SK-N-SH (cell line): Measurements from ENCODE around the gene CCL27. TPM values are rescaled to one million over a fixed set of nuclear protein-coding genes. Genes with fewer than 3 reads are reported as not detected.

Experiments
- CTCF ChIA-PET: fragments of 300-600, 350-600 bp; formaldehyde crosslinking; extraction: SDS; loops from one replicate; lab custom pipeline; 2021; lab: Yijun Ruan, JAX
- POLR2A ChIA-PET: fragments of 350-600 bp; sonication (Branson Sonifier 250); formaldehyde crosslinking; extraction: SDS; loops from one replicate; lab custom pipeline; 2020; ENCODE audit warnings: antibody characterized with exemption, inconsistent platforms; lab: Yijun Ruan, JAX
- DNase-seq: peaks from one replicate; pipeline ENCODE4 v3.0.0; 2012
- H2AFZ ChIP-seq: fragments of 200-600 bp; sonication (generic); 2 replicates; pipeline ENCODE4 v1.8.1; 2016; ENCODE audit warnings: antibody characterized with exemption, mild to moderate bottlenecking, low read depth
- H3F3A ChIP-seq: fragments of 200-600 bp; sonication (generic); replicated peaks from 2 replicates; pipeline ENCODE3; 2016; ENCODE audit warnings: antibody characterized with exemption, mild to moderate bottlenecking; ENCODE audit not compliant: insufficient read depth
- H3K27ac ChIP-seq, 2 experiments: fragments of 200-500 bp in 1 of 2; fragments of 200-600 bp in 1 of 2; sonication (Bioruptor generic) in 1 of 2; sonication (generic), shearing (Covaris generic) in 1 of 2; 2 replicates each; pipeline versions ENCODE4 v1.5.1 to v1.6.1; 2014 to 2016; ENCODE audit warnings: low read depth in 2 of 2, inconsistent platforms in 1 of 2, low read length in 1 of 2, mild to moderate bottlenecking in 1 of 2, mixed read lengths in 1 of 2
- H3K27me3 ChIP-seq: fragments of 200-600 bp; sonication (generic), shearing (Covaris generic); 2 replicates; pipeline ENCODE4 v1.6.1; 2016; ENCODE audit warnings: mixed run types; ENCODE audit not compliant: insufficient read depth
- H3K36me3 ChIP-seq, 2 experiments: fragments of 200-500 bp in 1 of 2; fragments of 200-600 bp in 1 of 2; sonication (Bioruptor generic) in 1 of 2; sonication (generic) in 1 of 2; replicated peaks in 1 of 2; 2 replicates each; pipeline versions ENCODE3 to v1.5.1; 2014 to 2016; ENCODE audit warnings: low read length in 1 of 2, mild to moderate bottlenecking in 1 of 2; ENCODE audit not compliant: insufficient read depth in 2 of 2, control insufficient read depth in 1 of 2
- H3K4me1 ChIP-seq, 2 experiments: fragments of 200-500 bp in 1 of 2; fragments of 200-600 bp in 1 of 2; sonication (Bioruptor generic) in 1 of 2; sonication (generic), shearing (Covaris generic) in 1 of 2; 2 replicates each; pipeline versions ENCODE4 v1.5.1 to v1.6.1; 2014 to 2016; ENCODE audit warnings: low read depth in 1 of 2, low read length in 1 of 2, mixed run types in 1 of 2; ENCODE audit not compliant: insufficient read depth in 2 of 2, control insufficient read depth in 1 of 2
- H3K4me2 ChIP-seq: fragments of 200-600 bp; sonication (generic), shearing (Covaris generic); 2 replicates; pipeline ENCODE4 v1.6.1; 2017; ENCODE audit warnings: mixed run types
- H3K4me3 ChIP-seq, 2 experiments: fragments of 200-500 bp in 1 of 2; fragments of 200-600 bp in 1 of 2; sonication (Bioruptor generic) in 1 of 2; sonication (generic), shearing (Covaris generic) in 1 of 2; 2 replicates each; pipeline versions ENCODE4 v1.5.1 to v1.8.1; 2014 to 2016; ENCODE audit warnings: low read depth in 2 of 2, inconsistent platforms in 1 of 2, low read length in 1 of 2, mild to moderate bottlenecking in 1 of 2, mixed read lengths in 1 of 2, moderate library complexity in 1 of 2
- H3K79me2 ChIP-seq: fragments of 200-600 bp; sonication (generic); 2 replicates; pipeline ENCODE4 v1.8.1; 2017; ENCODE audit warnings: mild to moderate bottlenecking; ENCODE audit not compliant: insufficient read depth
- H3K9ac ChIP-seq: fragments of 200-600 bp; sonication (generic); 2 replicates; pipeline ENCODE4 v1.6.1; 2017; ENCODE audit warnings: mixed run types
- H3K9me2 ChIP-seq: fragments of 200-600 bp; sonication (generic); 2 replicates; pipeline ENCODE4 v1.6.1; 2017; ENCODE audit warnings: mixed run types
- H3K9me3 ChIP-seq: fragments of 200-600 bp; sonication (generic); 2 replicates; pipeline ENCODE4 v1.6.1; 2017; ENCODE audit warnings: mixed run types, mild to moderate bottlenecking, moderate library complexity
- H4K20me1 ChIP-seq: fragments of 200-600 bp; sonication (generic); 2 replicates; pipeline ENCODE4 v1.6.1; 2017; ENCODE audit warnings: mild to moderate bottlenecking, mixed run types; ENCODE audit not compliant: insufficient read depth
- CTCF ChIP-seq: fragments of 200-600 bp; sonication (generic); IDR thresholded peaks from 2 replicates; pipeline ENCODE4 v1.6.1; 2017; ENCODE audit warnings: antibody characterized with exemption, mild to moderate bottlenecking, moderate library complexity
- FOSL2 ChIP-seq: IDR thresholded peaks from 2 replicates; pipeline ENCODE4 v1.4.0; 2012; ENCODE audit warnings: low read depth, mild to moderate bottlenecking, moderate library complexity, borderline replicate concordance
- FOXM1 ChIP-seq: IDR thresholded peaks from 2 replicates; pipeline ENCODE4 v1.4.0; 2012; ENCODE audit warnings: low read depth, mild to moderate bottlenecking
- JUND ChIP-seq: IDR thresholded peaks from 2 replicates; pipeline ENCODE4 v1.4.0; 2012
- MXI1 ChIP-seq: IDR thresholded peaks from 2 replicates; pipeline ENCODE4 v1.6.1; 2012; ENCODE audit warnings: mild to moderate bottlenecking, low read depth, low read length, improper control_type of control experiment
- POLR2AphosphoS5 ChIP-seq: IDR thresholded peaks from 2 replicates; pipeline ENCODE4 v1.6.1; 2012; ENCODE audit warnings: low read depth, low read length
- RAD21 ChIP-seq: IDR thresholded peaks from 2 replicates; pipeline ENCODE4 v1.6.1; 2012; ENCODE audit warnings: mild to moderate bottlenecking, low read length
- RCOR1 ChIP-seq: fragments of 150-350 bp; IDR thresholded peaks from 2 replicates; pipeline ENCODE4 v1.6.1; 2017; ENCODE audit warnings: antibody characterized with exemption, low read length
- SMC3 ChIP-seq: IDR thresholded peaks from 2 replicates; pipeline ENCODE4 v1.6.1; 2012; ENCODE audit warnings: low read depth, low read length, improper control_type of control experiment
- TAF1 ChIP-seq: IDR thresholded peaks from 2 replicates; pipeline ENCODE4 v1.6.1; 2012; ENCODE audit warnings: low read depth, mild to moderate bottlenecking, low read length, moderate library complexity, borderline replicate concordance
- TCF12 ChIP-seq: IDR thresholded peaks from 2 replicates; pipeline ENCODE4 v1.4.0; 2012
- TEAD4 ChIP-seq: IDR thresholded peaks from 2 replicates; pipeline ENCODE4 v1.4.0; 2012; ENCODE audit warnings: mild to moderate bottlenecking, borderline replicate concordance; ENCODE audit not compliant: insufficient read depth
- YY1 ChIP-seq: IDR thresholded peaks from 2 replicates; pipeline ENCODE4 v1.4.0; 2012; ENCODE audit warnings: low read depth, mild to moderate bottlenecking
- WGBS: methylation state at CpG from one replicate; pipeline ENCODE4 v1.1.6; 2017; ENCODE audit warnings: low lambda C conversion rate; 5-methylcytosine and 5-hydroxymethylcytosine counted together
- polyA plus RNA-seq, 3 experiments: library from polyadenylated mRNA; depleted of rRNA; stranded (reverse); fragments of >200 nt; gene quantifications; 2 replicates each; pipeline ENCODE4 v1.2.3, GENCODE V29; 2012
- TF ChIP-seq, protein P1 (sequence below): IDR thresholded peaks from 2 replicates; pipeline ENCODE4 v1.4.0; 2012; ENCODE audit warnings: low read depth, borderline replicate concordance
- TF ChIP-seq, protein P2 (sequence below): IDR thresholded peaks from 2 replicates; pipeline ENCODE4 v1.4.0; 2012; ENCODE audit warnings: low read depth

The CCL27 gene
- polyA plus RNA-seq, 1 of the 3 experiments (the other 2 are of a cell fraction), result not detected

GRCh38 chr9:34665067-34665380 lies 2.6 kb upstream of the CCL27 start:
- H3K9me2 ChIP-seq, result no peaks in the 10 kb centered on the region
- H3K79me2 ChIP-seq, result peaks cover 20% of the 10 kb centered on the region; the same call in 1 of the 2 replicates
- H3K4me2 ChIP-seq, result peak overlapping the region; percentile 92
- 7% methylated on average over 3 of the region's 26 CpGs for WGBS
- peaks cover 0 to 2% of the 10 kb centered on the region in 2 experiments for H3K36me3 ChIP-seq
- peaks cover 13% of the 10 kb centered on the region for H3F3A ChIP-seq
- TF ChIP-seq CTCF (no peak), MXI1 (0 out of 2 replicates have a peak, but pooled peaks have one; percentile 20), YY1 (no peak), POLR2AphosphoS5 (no peak), TCF12 (no peak), RCOR1 (no peak), TEAD4 (no peak), JUND (no peak), FOXM1 (no peak), FOSL2 (no peak), TAF1 (no peak)
- TF ChIP-seq, protein P1, sequence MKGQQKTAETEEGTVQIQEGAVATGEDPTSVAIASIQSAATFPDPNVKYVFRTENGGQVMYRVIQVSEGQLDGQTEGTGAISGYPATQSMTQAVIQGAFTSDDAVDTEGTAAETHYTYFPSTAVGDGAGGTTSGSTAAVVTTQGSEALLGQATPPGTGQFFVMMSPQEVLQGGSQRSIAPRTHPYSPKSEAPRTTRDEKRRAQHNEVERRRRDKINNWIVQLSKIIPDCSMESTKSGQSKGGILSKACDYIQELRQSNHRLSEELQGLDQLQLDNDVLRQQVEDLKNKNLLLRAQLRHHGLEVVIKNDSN, result no peak
- TF ChIP-seq, protein P2, sequence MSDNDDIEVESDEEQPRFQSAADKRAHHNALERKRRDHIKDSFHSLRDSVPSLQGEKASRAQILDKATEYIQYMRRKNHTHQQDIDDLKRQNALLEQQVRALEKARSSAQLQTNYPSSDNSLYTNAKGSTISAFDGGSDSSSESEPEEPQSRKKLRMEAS, result 0 out of 2 replicates have a peak, but pooled peaks have one; percentile 15
- no peaks in the 10 kb centered on the region for H4K20me1 ChIP-seq
- ChIA-PET POLR2A (interaction anchor here (0.7 to 1.6 kb wide), 5 partner anchors 11 to 28 kb away, joined by 3 to 10 read pairs (median 5); partner anchors contain the start of genes GALT and SIGMAR1), CTCF (interaction anchor here (0.6 to 8.1 kb wide), 16 partner anchors 9 to 1031 kb away, joined by 3 to 56 read pairs (median 5); partner anchors contain the start of genes ARID3C, CCL19, GALT and IL11RA)
- H3K4me1 ChIP-seq, result peaks cover 8 to 12% of the 10 kb centered on the region in 2 experiments; a peak in 3 of 4 replicates
- H3K9ac ChIP-seq, result peak overlapping the region; percentile 56; the same call in 1 of the 2 replicates
- H3K9me3 ChIP-seq, result no peaks in the 10 kb centered on the region
- H3K27me3 ChIP-seq, result no peaks in the 10 kb centered on the region
- H3K4me3 ChIP-seq, result peak overlapping the region; percentile 64 to 80
- no peak for DNase-seq
- H3K27ac ChIP-seq, result peak overlapping the region; percentile 28 to 83
- peak overlapping the region; percentile 86; the same call in 1 of the 2 replicates for H2AFZ ChIP-seq

- Histone ChIP-seq H3K9me2 (no peaks in the 10 kb centered on the region), H2AFZ (peak overlapping the region; percentile 86; the same call in 1 of the 2 replicates), H3K4me3 (peak overlapping the region; percentile 64 to 80), H4K20me1 (no peaks in the 10 kb centered on the region), H3K36me3 (peaks cover 0 to 2% of the 10 kb centered on the region in 2 experiments), H3K27me3 (no peaks in the 10 kb centered on the region), H3K4me1 (peaks cover 8 to 12% of the 10 kb centered on the region in 2 experiments; a peak in 3 of 4 replicates), H3F3A (peaks cover 13% of the 10 kb centered on the region), H3K9me3 (no peaks in the 10 kb centered on the region), H3K9ac (peak overlapping the region; percentile 56; the same call in 1 of the 2 replicates)
- peak; percentile 69 for DNase-seq
- 20% methylated on average over 17 of the region's 18 CpGs for WGBS
- peak; percentile 58 for TF ChIP-seq SMC3
- TF ChIP-seq MXI1, result 0 out of 2 replicates have a peak, but pooled peaks have one; percentile 18
- peak; percentile 55 for TF ChIP-seq RAD21
- TF ChIP-seq FOXM1, result no peak
- TF ChIP-seq YY1, result no peak
- peak; percentile 90 for TF ChIP-seq CTCF
- TF ChIP-seq, all 33 proteins: peak for 4
- H3K27ac ChIP-seq, result peak overlapping the region; percentile 28 to 83
- ChIA-PET POLR2A (interaction anchor here (1.0 to 1.6 kb wide), 4 partner anchors 10 to 27 kb away, joined by 3 to 10 read pairs (median 6); partner anchors contain the start of genes GALT and SIGMAR1), CTCF (interaction anchor here (0.8 to 8.1 kb wide), 18 partner anchors 8 to 1031 kb away, joined by 3 to 56 read pairs (median 4); partner anchors contain the start of genes ARID3C, CCL19, GALT and IL11RA)
- peak overlapping the region; percentile 92 for H3K4me2 ChIP-seq
- peaks cover 20% of the 10 kb centered on the region; the same call in 1 of the 2 replicates for H3K79me2 ChIP-seq
These were observed 2.0 kb upstream of the CCL27 start for GRCh38 chr9:34664281-34665066.
